GOT3 (cell line): Measurements from ENCODE around the gene CADM1.

ENCODE experiments used
- DNase-seq: peaks from one replicate; lab custom pipeline; 2025; ENCODE audit warnings: mixed read lengths; lab: John Stamatoyannopoulos, UW

The CADM1 gene

DNA sequence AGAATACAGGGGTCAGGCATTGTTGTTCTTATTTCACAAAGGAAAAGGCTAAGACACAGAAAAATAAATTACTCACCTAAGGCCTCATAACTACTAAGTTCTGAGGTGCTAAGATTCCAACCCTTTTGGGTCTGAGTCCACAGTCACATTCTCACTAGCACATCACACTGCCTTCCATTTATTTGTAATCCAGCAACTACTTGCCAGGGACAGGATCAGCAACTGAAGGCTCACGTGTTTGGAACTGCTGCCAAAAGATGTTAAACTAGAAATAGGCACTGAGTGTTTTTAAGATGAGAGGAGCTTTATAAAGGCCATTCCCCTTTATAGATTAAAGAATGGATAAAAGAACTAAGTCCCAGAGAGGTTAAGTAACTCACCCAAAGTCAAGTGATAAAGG lies 58.0 kb downstream of the CADM1 start:
- no peak for DNase-seq

DNA sequence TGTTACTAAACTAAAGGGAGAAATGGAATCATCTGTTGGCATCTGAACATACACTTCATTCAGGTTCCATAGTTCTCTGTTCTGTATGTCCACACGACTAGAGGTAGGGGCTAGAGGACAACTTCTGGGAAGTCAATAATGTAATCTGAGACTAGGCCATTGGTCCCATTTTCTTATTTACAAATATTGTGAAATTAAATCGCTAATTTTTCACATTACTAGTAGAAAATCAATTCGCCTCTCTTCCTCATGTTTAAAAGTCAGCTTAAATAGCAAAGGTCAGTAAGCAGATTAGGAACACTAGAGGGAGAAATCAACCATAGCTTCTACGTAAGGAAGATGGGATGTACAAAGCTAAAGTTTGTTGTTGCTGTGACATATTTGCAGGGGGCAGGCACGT lies 59.7 kb downstream of the CADM1 start:
- DNase-seq, result no peak

DNA sequence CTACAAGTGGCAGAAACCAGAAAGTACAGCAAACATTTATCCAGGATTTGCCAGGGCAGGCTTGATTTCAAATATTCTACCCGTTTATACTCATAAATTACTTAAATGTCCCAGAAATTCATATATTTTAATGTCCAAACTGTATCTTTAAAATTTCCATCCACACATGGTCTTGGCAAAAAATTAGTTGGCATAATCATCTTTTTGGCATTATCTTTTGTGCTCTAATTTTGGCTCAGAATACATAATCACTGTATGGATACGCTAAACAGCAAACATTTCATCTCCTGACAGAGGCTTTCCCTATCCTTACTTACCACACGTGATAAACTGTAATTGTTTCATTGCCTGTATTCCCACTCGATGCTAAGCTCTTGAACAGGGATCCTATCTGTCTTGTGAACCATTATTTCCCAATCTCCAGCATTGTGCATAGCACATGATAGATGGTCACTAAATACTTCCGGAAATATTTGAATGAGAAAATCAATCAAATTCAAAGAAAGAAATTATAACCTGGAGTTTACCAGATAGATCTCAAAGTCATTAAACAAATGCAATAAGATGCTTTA lies 64.2 kb downstream of the CADM1 start:
- DNase-seq, result no peak

DNA sequence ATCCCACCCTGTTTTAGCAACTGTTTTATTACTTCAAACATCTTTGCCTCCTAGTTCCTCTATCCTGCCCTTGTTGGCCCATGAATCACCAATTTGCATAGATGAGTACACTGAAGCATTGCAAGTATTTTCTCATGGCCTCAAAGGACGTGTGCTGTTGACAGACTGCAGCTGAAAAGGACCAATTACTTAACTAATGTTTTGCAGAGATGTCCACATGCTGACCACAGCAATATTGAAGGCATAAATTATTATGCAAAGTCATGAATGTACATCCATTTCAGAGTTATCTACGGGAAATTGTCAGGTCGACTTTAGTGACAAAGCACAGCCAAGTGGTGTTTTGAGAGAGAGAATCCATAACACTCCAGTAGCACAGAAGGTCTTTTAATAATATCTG lies 64.8 kb downstream of the CADM1 start:
- no peak for DNase-seq

DNA sequence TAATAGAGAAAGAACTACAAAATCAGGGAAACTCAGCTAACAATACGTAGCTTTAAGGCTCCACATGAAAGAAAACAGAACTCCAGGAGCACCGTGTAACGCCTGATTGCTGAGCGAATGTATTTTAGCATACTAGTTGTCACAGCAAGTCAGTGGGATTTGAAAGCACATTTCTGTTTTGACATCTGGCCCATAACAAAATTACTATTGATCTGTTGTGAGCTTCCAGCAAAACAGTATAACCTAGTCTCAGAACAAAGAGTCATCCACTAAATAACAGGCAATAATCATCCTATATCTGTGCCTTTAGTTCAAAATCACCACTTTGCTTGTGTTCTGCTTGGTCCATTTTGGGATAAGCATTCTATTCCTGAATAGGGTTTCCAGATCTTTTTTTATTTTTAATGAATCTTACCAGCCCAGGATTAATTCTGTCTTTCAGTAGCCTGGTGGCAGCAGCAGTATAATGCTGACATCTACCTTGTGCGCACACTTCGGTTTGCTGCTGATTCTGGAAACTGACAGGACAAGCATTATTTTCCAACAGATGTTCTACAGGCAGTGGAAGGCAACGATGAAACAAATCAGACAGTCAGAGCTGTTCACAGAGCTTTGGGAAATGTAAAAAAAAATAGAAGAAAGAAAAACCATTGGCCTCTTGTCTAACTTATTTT lies 66.2 kb downstream of the CADM1 start:
- DNase-seq, result no peak

DNA sequence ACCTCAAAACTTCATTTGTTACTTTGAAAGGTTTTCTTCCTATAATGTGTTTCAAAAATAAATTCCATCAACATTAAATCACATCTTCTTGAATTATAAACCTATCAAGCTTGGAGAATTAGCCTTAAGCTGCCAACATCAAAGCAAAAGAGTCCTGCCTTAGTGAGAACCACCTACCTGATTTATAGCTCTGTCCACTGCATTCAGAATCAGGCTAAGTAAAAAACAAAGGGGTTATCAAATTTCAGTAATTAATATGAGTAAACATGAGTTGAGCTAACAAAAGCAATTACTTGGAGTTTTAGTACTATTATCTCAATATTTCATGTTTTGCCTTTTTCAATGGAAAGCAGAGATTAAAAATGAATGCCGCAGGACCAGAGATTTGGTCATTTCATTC lies 73.9 kb downstream of the CADM1 start:
- no peak for DNase-seq

DNA sequence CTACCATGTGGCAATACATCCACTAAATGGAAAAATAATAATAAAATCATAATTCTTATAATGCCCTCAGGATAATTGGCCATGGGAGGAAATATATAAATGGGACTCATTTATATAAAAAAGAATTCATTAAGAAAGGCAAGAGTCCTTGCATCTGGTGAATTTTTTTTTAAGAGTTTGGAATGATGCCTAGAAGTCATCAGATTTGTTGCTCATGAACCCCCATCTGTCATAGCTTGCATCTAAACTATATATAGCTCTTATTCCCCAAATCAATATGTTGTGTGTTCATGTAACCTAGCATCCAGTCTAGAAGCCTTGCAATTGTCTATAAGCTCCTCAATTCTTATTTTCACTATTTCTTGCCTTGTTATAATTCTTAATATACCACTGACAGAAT lies 75.9 kb downstream of the CADM1 start:
- no peak for DNase-seq

DNA sequence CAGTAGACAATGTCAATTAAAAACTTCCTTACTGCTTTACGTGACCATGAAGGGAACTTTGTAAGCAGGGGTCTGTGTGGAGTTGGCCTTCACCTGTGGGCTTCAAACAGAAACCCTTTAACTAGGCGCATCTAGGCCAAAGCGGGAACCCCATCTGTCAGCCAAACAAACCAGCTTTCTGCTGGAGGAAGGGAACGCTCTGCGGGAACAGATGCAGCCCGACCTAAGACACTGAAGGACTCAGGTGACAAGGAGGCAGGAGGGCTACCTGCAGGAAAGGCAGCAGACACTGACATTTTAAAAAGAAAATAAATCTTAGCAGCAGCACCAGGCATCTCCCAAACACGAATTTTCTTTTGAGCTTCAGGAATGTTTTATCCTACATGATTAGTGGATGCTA lies 78.4 kb downstream of the CADM1 start:
- DNase-seq, result no peak

DNA sequence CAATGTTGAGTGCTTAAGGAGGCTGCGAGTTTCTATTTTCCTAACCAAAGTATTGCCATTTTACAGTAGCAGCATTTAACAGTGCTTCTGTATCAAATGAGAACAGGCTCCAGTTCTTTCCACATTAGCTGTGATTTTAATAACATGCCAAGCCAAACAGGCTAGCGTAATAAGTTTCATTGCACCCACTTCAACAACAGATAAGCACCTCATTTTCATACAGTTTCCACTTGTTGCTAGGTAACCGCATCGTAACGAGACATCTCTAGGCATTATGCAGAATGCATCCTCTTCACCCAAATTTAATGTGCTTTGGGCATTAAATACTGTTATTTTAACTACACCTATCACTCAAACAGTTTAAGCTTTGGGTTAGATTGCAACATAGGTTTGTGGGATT lies 79.0 kb downstream of the CADM1 start:
- no peak for DNase-seq

DNA sequence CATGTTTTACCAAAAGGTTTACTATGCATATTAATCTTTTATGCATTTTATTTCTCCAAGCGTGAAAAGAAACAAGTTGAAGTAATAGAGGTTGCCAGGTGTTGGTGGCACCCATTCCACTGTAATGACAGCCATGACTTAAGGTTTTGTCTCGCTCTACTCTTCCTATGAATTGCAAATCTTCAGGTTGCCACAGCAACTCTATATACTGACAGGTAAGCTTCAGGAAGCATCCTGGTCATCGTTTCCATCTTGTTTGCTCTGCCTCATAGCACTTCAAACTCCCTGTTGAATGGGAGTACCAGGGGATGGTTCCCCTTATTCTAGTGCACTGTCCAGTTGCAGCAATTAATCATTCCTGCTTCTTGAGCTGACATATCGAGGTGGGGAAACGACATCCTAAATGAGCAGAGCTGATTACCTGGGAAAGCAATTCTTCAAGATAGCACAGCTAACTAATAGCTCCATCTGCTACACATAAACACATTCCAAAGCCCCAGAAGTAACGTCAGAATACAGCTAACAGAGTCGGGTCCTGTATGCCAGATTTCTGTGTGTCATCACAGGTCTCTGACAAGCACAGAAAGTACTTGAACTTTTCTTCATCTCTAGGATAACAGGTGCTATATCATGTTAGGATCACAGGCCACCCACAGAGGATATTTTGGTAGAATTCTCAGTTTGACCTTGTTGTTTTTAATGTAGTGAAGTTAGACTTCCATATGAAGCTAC lies 80.3 kb downstream of the CADM1 start:
- no peak for DNase-seq

DNA sequence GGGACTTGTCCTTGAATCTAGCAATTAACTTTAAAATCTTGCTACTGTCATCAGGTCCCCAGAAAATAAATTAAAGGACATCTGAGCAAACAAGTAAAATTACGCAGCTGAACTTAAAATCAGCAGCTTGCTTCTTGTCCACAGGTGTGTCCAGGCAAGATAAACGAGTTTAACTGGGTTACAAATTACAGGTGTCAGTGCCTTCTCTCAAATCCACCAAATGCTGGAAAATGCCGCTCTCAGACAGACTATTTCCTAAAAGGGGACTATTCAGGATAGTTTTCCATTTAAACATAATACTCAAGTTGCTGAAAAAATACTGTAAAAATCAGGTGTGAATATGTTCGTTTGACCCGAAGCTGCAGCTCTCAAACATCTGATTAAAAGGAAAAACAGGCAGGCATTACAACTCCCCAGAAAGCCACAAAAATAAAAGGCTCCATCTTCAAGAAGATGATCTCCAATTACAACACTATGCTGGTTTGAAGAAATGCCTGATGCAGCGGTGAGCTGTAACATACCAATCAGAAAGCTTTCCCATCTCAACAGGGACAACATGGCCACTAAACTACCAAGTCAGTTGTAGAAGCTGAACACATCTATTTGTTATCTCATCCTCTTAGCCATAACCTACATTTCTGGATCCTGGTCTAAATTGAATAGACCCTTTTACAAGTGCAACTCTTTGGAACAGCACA lies 82.1 kb downstream of the CADM1 start:
- DNase-seq, result no peak

DNA sequence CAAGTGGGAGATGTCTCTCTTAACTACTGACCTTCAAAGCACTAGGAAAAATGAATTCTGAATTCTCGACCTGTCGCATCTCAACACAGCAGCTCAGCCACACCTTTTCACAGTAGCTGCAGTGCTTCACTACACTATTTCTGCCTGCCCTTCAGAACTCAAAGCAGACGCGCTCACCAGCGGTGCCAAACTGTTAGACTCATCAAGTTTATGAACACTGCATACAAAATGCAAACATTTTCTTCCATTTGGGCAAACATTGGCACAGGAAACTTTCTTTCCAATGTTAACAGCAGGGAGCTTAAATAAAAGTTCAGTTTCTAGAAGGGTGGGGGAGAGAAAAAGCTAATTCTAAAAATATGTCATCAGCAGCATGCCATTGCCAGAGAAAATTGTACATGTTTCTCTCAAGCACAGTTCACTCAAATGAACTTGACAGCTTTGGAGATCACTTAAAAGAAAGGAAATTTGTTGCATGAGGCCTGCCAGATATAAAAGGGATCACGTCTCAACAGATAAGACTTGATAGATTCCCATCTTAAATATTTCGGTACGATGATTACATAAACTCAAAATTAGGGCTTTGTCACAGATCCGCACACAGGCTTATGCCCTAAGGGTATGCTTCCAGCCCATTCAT lies 82.7 kb downstream of the CADM1 start:
- DNase-seq, result no peak

DNA sequence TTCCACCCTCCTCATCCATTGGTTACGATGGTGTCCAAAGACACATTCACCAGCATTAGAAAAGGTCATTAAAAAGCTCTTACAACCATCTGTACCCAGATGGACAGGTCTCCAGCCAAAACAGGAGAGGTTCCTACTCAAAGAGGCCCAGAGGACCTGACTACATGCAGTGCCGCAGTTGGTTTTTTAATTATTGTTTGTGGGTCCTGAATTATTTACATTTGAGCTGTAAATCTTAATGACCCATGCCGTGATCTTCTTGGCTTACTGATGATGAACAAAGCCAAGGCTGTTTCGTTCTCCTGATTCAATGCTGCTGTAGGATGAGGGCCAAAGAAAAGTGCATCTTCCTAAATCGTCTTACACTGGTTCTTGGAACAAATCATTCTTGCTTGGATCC lies 83.7 kb downstream of the CADM1 start:
- no peak for DNase-seq

DNA sequence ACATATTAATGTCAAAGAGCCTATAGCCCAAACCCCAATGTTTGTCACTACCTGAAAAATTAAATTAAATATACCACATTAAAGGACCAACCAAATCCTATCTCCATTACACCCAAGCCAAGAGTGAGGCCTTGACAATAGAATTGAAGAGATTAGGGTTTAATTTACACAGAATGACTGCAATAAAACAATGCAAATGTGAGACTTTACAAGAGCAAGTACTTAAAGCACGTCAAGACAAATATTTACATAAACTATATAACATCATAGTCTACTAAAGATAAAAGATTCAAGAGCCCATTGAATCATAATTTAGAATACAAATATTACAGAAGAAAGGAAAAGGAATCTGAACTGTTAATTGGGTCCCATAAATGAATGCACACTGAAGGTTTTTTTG lies 85.6 kb downstream of the CADM1 start:
- DNase-seq, result no peak

DNA sequence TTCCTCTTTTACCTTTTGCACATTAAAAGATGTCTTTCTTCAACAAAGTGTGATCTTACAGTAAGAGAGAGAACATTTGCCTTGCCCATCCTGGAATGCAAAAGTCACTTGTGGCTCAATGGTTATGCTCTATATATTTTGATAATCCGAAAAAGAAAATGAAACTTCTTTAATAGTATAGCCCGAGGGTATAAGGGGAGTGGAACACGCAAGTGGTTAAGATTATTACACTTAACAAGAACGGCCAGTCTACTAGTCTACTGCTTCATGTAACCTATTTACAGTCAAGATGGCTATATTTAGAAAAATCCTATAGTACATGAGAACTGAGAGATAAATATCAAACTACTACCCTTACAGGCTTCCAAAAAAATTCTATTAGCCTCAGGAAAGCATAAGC lies 86.1 kb downstream of the CADM1 start:
- no peak for DNase-seq

DNA sequence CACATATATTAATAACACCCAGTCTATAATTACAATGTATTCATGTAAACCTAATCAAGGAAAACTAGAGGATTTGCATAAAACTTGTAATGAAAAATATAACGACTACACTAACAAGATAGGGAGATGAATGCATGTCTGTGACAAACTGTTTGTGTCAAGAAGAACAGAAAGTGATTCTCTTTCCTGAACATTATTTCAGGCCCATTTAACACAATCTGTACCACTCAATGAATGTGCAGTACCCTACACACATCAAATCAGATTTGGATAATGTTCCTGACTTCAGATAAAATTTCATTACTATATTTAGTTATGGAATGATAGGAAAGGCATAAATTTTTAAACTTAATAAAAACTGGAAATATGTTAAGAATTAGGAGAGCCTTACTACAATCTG lies 93.1 kb downstream of the CADM1 start:
- DNase-seq, result no peak

DNA sequence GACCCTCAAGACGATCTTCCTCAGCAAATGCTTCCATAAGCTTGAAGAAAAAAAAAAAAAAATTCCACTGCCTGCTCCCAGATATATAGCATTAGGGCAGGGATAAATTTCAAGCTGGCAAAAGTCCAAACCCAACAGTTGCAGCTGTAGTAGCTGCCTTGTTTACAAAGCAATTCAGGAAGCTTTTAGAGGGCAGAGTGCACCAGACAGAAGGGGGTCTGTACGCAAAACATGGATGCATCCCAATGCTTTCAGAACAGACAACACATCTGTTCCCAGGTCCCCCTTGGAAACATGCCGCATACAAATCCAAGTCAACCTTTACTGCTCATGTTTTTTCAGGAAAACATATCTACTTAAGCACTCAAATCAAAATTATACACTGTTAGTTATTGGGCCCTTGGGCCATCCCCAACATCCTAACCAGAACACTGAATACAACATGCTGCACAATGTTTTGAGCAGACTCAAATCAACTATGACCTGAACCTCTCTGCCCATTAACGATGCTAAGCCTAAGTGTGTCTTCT lies 94.5 kb downstream of the CADM1 start:
- DNase-seq, result no peak

DNA sequence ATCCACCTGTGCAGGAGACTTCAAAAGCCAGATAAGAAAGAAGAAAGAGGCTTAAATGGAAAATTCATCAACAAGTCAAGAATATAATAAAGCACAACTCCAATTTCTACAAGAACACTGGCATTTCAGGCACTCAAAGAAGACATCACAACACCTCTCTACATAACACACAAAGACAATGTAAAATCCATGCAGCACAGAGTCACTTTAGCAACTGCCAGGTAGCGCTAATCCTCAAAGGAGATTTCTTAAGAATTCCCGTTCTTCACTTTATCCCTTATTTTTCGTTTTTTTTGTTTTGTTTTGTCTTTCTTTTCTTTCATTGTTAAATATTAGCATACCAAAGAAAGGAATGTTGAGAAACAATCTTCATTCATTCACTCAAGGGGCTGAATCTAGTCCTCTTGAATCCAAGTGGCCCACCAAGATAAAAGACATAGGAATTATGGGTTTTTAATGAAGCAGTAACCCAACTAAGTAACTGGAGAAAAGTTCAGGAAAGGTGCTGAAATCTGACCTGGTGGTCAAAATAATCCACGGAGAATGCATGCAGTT lies 95.0 kb downstream of the CADM1 start:
- no peak for DNase-seq

DNA sequence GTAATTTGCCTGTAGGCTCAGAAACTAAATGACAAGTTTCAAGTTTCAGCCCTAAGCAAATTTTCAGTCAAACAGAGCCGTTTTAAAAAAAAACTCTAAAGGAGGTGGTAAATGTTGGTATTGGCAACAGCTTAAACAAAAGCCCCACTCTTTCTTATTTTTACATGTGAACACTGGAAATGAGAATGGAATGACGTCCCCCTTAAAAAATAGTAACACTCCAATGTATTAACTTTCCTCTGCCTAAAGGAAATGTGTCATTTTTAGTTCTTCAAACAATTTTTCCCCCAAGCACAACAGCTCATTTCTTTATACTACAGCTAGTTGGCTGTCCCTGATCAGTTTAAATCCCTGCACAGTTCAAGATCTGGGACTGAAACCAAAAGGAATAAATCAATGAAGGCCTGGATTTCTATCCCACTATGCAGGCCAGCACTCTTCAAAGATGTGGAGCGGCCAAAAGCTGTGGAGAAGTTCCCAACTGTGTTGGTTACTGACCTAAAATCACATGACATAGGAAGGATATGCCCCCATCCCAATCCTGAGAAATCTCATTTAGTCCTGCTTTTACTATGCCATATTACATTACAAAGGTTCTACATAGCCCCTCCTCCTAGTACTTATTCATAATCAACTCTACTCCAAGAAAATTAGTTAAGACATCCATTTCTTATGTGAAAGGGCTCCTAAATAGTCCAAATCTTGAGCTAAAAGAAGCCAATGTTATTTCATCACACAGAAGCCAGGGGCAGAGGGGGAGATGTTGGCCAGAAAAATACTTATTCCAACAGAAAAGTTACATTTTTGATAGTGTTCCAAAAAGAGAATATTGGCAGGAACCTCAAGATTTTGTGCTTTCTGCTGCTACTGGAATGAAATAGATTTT lies 95.9 kb downstream of the CADM1 start:
- DNase-seq, result no peak

DNA sequence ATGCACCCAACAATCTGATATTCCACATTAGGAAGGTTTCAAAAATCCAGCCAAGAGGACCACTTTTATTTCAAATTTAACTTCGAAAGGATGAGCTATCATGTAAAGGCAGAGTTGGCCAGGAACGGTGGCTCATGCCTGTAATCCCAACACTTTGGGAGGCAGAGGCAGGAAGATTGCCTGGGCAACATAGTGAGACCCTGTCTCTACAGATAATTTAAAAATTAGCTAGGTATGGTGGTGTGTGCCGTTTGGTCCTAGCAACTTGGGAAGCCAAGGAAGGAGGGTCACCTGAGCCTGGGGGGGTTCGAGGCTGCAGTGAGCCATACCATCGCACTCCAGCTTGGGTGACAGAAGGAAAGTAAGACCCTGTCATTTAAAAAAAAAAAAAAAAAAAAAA lies 96.7 kb downstream of the CADM1 start:
- DNase-seq, result no peak

DNA sequence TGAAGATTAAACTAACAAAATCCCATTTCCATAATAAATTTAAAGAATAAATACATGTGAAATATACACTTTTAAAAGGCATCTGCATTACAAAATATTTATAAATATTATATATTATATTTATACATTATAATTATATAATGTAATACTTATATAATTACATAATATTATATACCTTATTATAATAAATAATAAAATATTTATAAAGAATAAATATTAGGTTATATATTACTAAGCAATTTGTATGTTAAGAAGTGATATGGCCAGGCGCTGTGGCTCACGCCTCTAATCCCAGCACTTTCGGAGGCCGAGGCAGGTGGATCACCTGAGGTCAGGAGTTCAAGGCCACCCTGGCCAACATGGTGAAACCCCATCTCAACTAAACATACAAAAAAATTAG lies 97.8 kb downstream of the CADM1 start:
- DNase-seq, result no peak
